Testis (tissue), 2 donors: ENCODE measurements around the gene STYXL1.

Experiments
- POLR2A ChIP-seq: fragments of 450-650 bp; IDR thresholded peaks from one replicate; pipeline ENCODE4 v1.6.1; 2017; ENCODE audit warnings: antibody characterized with exemption, mild to moderate bottlenecking, moderate library complexity
- TF ChIP-seq, protein P1 (sequence below), 3 experiments: fragments of 450-650 bp in 2 of 3; fragments of 200-600 bp in 1 of 3; sonication (generic) in 1 of 3; IDR thresholded peaks; one replicate each; pipeline ENCODE4 v1.5.1; 2016 to 2019; ENCODE audit warnings: antibody characterized with exemption in 3 of 3, mild to moderate bottlenecking in 2 of 3, moderate library complexity in 1 of 3

- TF ChIP-seq, protein P1, sequence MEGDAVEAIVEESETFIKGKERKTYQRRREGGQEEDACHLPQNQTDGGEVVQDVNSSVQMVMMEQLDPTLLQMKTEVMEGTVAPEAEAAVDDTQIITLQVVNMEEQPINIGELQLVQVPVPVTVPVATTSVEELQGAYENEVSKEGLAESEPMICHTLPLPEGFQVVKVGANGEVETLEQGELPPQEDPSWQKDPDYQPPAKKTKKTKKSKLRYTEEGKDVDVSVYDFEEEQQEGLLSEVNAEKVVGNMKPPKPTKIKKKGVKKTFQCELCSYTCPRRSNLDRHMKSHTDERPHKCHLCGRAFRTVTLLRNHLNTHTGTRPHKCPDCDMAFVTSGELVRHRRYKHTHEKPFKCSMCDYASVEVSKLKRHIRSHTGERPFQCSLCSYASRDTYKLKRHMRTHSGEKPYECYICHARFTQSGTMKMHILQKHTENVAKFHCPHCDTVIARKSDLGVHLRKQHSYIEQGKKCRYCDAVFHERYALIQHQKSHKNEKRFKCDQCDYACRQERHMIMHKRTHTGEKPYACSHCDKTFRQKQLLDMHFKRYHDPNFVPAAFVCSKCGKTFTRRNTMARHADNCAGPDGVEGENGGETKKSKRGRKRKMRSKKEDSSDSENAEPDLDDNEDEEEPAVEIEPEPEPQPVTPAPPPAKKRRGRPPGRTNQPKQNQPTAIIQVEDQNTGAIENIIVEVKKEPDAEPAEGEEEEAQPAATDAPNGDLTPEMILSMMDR (IDR thresholded peaks at IDR 0.05) = no peak
- TF ChIP-seq POLR2A = no peak
Observed at GRCh38 chr7:75950111-75950681, 97.6 kb downstream of the STYXL1 start.
